Keratinocyte (primary cell): ENCODE data around the gene PRKCE. TPM values are rescaled to one million over a fixed set of nuclear protein-coding genes. Genes with fewer than 3 reads are reported as not detected.

ENCODE experiments used
- DNase-seq: peaks from one replicate; pipeline ENCODE4 v3.0.0-alpha.2; 2011; ENCODE audit warnings: low read depth, missing footprints, low spot score
- FAIRE-seq: peaks from 2 replicates; lab custom pipeline; 2011; peaks lifted over from hg19 to GRCh38; lab: Jason Lieb, UNC
- H2AFZ ChIP-seq: 2 replicates; pipeline ENCODE4 v1.6.0; 2012; ENCODE audit warnings: low read length, control low read depth, inconsistent platforms; ENCODE audit not compliant: control insufficient read depth
- H3K27ac ChIP-seq: 2 replicates; pipeline ENCODE4 v1.5.1; 2011; ENCODE audit warnings: low read length; ENCODE audit not compliant: control insufficient read depth, insufficient read depth
- H3K27me3 ChIP-seq: 3 replicates; pipeline ENCODE4 v1.6.0; 2011; ENCODE audit warnings: low read length; ENCODE audit not compliant: control insufficient read depth, insufficient read depth; ENCODE audit errors: extremely low read depth
- H3K36me3 ChIP-seq, 2 experiments: 2 replicates in 1 of 2; 3 replicates in 1 of 2; pipeline ENCODE4 v1.5.1; 2011; ENCODE audit warnings: low read length in 2 of 2, mild to moderate bottlenecking in 1 of 2; ENCODE audit not compliant: control insufficient read depth in 2 of 2, insufficient read depth in 2 of 2; ENCODE audit errors: extremely low read depth in 1 of 2
- H3K4me1 ChIP-seq: 3 replicates; pipeline ENCODE4 v1.5.1; 2011; ENCODE audit warnings: low read length; ENCODE audit not compliant: control insufficient read depth, insufficient read depth; ENCODE audit errors: extremely low read depth
- H3K4me2 ChIP-seq: 3 replicates; pipeline ENCODE4 v1.6.0; 2011; ENCODE audit warnings: low read depth, low read length; ENCODE audit not compliant: control insufficient read depth, insufficient read depth; ENCODE audit errors: extremely low read depth
- H3K4me3 ChIP-seq, 3 experiments: fragments of 200-600 bp in 1 of 3; sonication (generic) in 1 of 3; 2 replicates in 2 of 3; 3 replicates in 1 of 3; pipeline ENCODE4 v1.5.1; 2011 to 2016; ENCODE audit warnings: low read length in 3 of 3, mild to moderate bottlenecking in 3 of 3, control low read depth in 2 of 3, inconsistent platforms in 1 of 3, low read depth in 1 of 3, mixed read lengths in 1 of 3, mixed run types in 1 of 3, moderate library complexity in 1 of 3; ENCODE audit not compliant: control insufficient read depth in 2 of 3, insufficient read depth in 2 of 3; ENCODE audit errors: extremely low read depth in 1 of 3
- H3K79me2 ChIP-seq: 2 replicates; pipeline ENCODE4 v1.6.0; 2012; ENCODE audit warnings: low read length; ENCODE audit not compliant: control insufficient read depth, insufficient read depth
- H3K9ac ChIP-seq: 3 replicates; pipeline ENCODE4 v1.6.0; 2011; ENCODE audit warnings: low read length; ENCODE audit not compliant: control insufficient read depth, insufficient read depth; ENCODE audit errors: extremely low read depth
- H3K9me1 ChIP-seq: 3 replicates; pipeline ENCODE4 v1.6.0; 2011; ENCODE audit warnings: low read length; ENCODE audit not compliant: control insufficient read depth, insufficient read depth; ENCODE audit errors: extremely low read depth
- H3K9me3 ChIP-seq: 2 replicates; pipeline ENCODE4 v1.5.1; 2012; ENCODE audit warnings: low read depth, low read length; ENCODE audit not compliant: control insufficient read depth
- H4K20me1 ChIP-seq: 3 replicates; pipeline ENCODE4 v1.6.0; 2011; ENCODE audit warnings: low read length; ENCODE audit not compliant: control insufficient read depth, insufficient read depth; ENCODE audit errors: extremely low read depth
- EZH2 ChIP-seq: IDR thresholded peaks from one replicate; pipeline ENCODE4 v1.6.1; 2012; ENCODE audit warnings: inconsistent platforms, mild to moderate bottlenecking, low read length, moderate library complexity
- dilution Hi-C: fragments of 300-500 bp; cut with MboI; formaldehyde crosslinking; loops from one replicate; pipeline ENCODE4 v1.7.0; 2020; ENCODE audit warnings: low sequenced_read_pairs; ENCODE audit not compliant: extremely low pct_ligation_motif_present
- polyA plus RNA-seq, 5 experiments: library from polyadenylated mRNA; depleted of rRNA in 3 of 5; stranded (reverse) in 3 of 5; stranded (forward) in 1 of 5; unstranded in 1 of 5; fragments of >200 nt; gene quantifications; 1 replicate in 1 of 5; 2 replicates in 3 of 5; 3 replicates in 1 of 5; pipeline versions ENCODE4 v1.2.1 to v1.2.3, GENCODE V29; 2011 to 2012; ENCODE audit warnings: missing spikeins in 2 of 5, low read depth in 1 of 5, low replicate concordance in 1 of 5
- TF ChIP-seq, protein P1 (sequence below), 3 experiments: IDR thresholded peaks in 1 of 3; conservative IDR thresholded peaks in 1 of 3; optimal IDR thresholded peaks in 1 of 3; 2 replicates in 2 of 3; 3 replicates in 1 of 3; pipeline versions ENCODE3 to v1.5.1; 2011; ENCODE audit warnings: low read length in 3 of 3, mild to moderate bottlenecking in 3 of 3, moderate library complexity in 2 of 3, control low read depth in 1 of 3, inconsistent platforms in 1 of 3; ENCODE audit not compliant: insufficient read depth in 2 of 3; ENCODE audit errors: extremely low read depth in 1 of 3

Gene PRKCE
- polyA plus RNA-seq, 1 donor (not counting 4 experiments of a cell fraction or from before 2014, with no cell fraction given), result 2.0 TPM

DNA sequence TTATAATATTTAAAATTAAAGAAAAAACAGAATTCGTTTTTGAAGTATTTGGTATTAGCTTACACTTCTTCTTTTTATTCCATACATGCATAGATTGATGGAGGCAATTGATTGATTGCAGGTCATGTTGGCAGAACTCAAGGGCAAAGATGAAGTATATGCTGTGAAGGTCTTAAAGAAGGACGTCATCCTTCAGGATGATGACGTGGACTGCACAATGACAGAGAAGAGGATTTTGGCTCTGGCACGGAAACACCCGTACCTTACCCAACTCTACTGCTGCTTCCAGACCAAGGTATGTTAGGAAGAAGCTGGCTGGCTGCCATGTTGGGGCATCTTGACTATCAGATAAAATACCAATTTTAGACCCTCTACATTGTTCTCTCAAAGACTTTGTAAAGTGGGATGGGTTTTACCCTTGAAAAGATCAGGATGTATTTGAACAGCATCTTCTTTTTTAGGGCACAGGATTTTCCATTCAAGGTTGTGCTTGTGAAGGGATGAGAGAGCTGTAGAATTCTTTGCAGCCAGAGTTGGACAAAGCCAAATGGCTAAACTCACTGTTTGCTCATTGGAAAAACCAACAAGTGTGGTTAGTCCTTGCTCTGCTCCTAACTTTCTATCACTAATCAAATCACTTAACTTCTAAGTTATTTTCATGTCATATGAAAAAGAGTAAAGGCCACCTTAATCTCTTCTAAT, 358.9 kb downstream of the PRKCE start:
- Histone ChIP-seq H3K27ac (no peak overlapping the region), H3K36me3 (peaks cover 0 to 2% of the 10 kb centered on the region in 2 experiments), H3K4me1 (peaks cover 25% of the 10 kb centered on the region), H3K4me3 (no peak overlapping the region), H4K20me1 (no peaks in the 10 kb centered on the region), H3K79me2 (no peaks in the 10 kb centered on the region), H2AFZ (no peak overlapping the region), H3K27me3 (no peaks in the 10 kb centered on the region), H3K9me3 (no peaks in the 10 kb centered on the region), H3K9me1 (no peaks in the 10 kb centered on the region), H3K4me2 (no peak overlapping the region), H3K9ac (no peak overlapping the region)
- TF ChIP-seq, protein P1, sequence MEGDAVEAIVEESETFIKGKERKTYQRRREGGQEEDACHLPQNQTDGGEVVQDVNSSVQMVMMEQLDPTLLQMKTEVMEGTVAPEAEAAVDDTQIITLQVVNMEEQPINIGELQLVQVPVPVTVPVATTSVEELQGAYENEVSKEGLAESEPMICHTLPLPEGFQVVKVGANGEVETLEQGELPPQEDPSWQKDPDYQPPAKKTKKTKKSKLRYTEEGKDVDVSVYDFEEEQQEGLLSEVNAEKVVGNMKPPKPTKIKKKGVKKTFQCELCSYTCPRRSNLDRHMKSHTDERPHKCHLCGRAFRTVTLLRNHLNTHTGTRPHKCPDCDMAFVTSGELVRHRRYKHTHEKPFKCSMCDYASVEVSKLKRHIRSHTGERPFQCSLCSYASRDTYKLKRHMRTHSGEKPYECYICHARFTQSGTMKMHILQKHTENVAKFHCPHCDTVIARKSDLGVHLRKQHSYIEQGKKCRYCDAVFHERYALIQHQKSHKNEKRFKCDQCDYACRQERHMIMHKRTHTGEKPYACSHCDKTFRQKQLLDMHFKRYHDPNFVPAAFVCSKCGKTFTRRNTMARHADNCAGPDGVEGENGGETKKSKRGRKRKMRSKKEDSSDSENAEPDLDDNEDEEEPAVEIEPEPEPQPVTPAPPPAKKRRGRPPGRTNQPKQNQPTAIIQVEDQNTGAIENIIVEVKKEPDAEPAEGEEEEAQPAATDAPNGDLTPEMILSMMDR (optimal IDR thresholded peaks at IDR 0.05 in 1 of 3, IDR thresholded peaks at IDR 0.05 in 1 of 3, conservative IDR thresholded peaks at IDR 0.05 in 1 of 3; ENCODE audit: extremely low read depth in 1 of 3, insufficient read depth in 2 of 3, low read length in 3 of 3), result no peak
- no peak for TF ChIP-seq EZH2
- DNase-seq (no peak), FAIRE-seq (no peak)
- dilution Hi-C loops, result no loop called here

DNA sequence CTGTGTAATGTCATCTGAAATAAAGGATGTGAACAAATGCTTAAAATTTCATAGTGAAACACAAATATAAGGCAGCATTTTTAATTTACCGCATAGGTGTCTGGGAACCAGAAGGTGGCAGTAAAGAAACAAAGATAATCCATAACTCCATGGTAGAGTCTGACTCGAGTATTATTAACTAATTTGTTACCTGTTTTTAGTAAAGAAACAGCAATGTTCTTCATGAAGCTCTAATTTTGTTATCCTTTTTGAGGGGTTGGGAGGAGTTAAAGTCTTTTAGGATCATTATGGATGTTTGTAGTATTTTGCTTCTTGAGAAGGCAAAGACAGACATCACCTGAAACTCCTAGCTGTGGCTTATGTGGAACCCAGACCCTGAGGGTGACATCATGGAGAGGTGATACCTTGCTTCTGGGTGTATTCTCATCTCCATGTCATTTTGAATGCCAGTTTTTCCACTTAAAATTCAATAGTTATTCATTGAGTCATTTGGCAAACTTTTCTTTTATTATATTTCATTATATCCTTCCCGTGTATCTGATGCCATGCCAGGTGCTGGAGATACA, 359.5 kb downstream of the PRKCE start:
- no peak overlapping the region for H3K4me3 ChIP-seq
- FAIRE-seq, result peak; percentile 79
- H3K4me2 ChIP-seq, result peak overlapping the region; percentile 7
- DNase-seq, result no peak
- no peaks in the 10 kb centered on the region for H4K20me1 ChIP-seq
- H3K9me1 ChIP-seq, result no peaks in the 10 kb centered on the region
- H3K79me2 ChIP-seq, result no peaks in the 10 kb centered on the region
- H3K9me3 ChIP-seq, result no peaks in the 10 kb centered on the region
- peaks cover 25% of the 10 kb centered on the region for H3K4me1 ChIP-seq
- H3K27me3 ChIP-seq, result no peaks in the 10 kb centered on the region
- dilution Hi-C loops, result no loop called here
- H3K36me3 ChIP-seq, result peaks cover 0 to 2% of the 10 kb centered on the region in 2 experiments
- no peak overlapping the region for H3K9ac ChIP-seq
- H2AFZ ChIP-seq, result no peak overlapping the region
- no peak overlapping the region for H3K27ac ChIP-seq
- TF ChIP-seq EZH2, result no peak
- TF ChIP-seq, protein P1 (optimal IDR thresholded peaks at IDR 0.05 in 1 of 3, IDR thresholded peaks at IDR 0.05 in 1 of 3, conservative IDR thresholded peaks at IDR 0.05 in 1 of 3; ENCODE audit: extremely low read depth in 1 of 3, insufficient read depth in 2 of 3, low read length in 3 of 3), result peak in 2 of 3 experiments; percentile 39 to 56
